GM12878 (cell line): Measurements from ENCODE around the gene BTG4. TPM values are rescaled to one million over a fixed set of nuclear protein-coding genes. Genes with fewer than 3 reads are reported as not detected.
A peak's percentile ranks its signal among the peaks of the same experiment; 100 is the strongest.

Source experiments
- HDGF ChIP-seq: fragments of 450-650 bp; IDR thresholded peaks from 2 replicates; pipeline ENCODE4 v1.6.1; 2016; ENCODE audit warnings: antibody characterized with exemption
- NR2F1 ChIP-seq: fragments of 450-650 bp; conservative IDR thresholded peaks from 2 replicates; pipeline ENCODE4 v1.6.1; 2017; ENCODE audit warnings: mild to moderate bottlenecking
- PAX5 ChIP-seq: IDR thresholded peaks from 2 replicates; pipeline ENCODE4 v1.6.1; 2011; ENCODE audit warnings: low read depth, low read length, borderline replicate concordance
- RCOR1 ChIP-seq: conservative IDR thresholded peaks from 2 replicates; pipeline ENCODE4 v1.6.1; 2012; ENCODE audit warnings: low read depth, low read length, improper control_type of control experiment
- STAT3 ChIP-seq: IDR thresholded peaks from 2 replicates; pipeline ENCODE4 v1.6.1; 2011; ENCODE audit warnings: low read depth, low read length, improper control_type of control experiment
- TARDBP ChIP-seq: IDR thresholded peaks from 2 replicates; pipeline ENCODE4 v1.6.1; 2016; ENCODE audit warnings: borderline replicate concordance
- ZZZ3 ChIP-seq: IDR thresholded peaks from 2 replicates; pipeline ENCODE4 v1.6.1; 2011; ENCODE audit warnings: low read depth; ENCODE audit not compliant: control insufficient read depth, insufficient read length
- polyA plus RNA-seq, 11 experiments: library from polyadenylated mRNA; depleted of rRNA in 4 of 11; unstranded in 6 of 11; stranded (reverse) in 5 of 11; fragments of >200 nt; fragmentation: Nextera tagmentation in 4 of 11; fragmentation: Illumina TruSeq in 1 of 11; extraction: Ambion mirVana in 4 of 11; extraction: Trizol in 1 of 11; gene quantifications; 1 replicate in 1 of 11; 2 replicates in 10 of 11; pipeline versions ENCODE4 v1.2.1 to v1.2.3, GENCODE V29; 2011 to 2016; ENCODE audit warnings: inconsistent platforms in 2 of 11, missing spikeins in 2 of 11, low read depth in 1 of 11
- total RNA-seq, 4 experiments: library from RNA; depleted of rRNA in 3 of 4; stranded (reverse); fragments of >200 nt in 3 of 4; fragmentation: Illumina TruSeq in 1 of 4; extraction: Trizol in 1 of 4; gene quantifications; 2 replicates each; pipeline versions ENCODE4 v1.2.1 to v1.2.3, GENCODE V29; 2013 to 2021
- TF ChIP-seq, protein P1 (sequence below): fragments of 450-650 bp; conservative IDR thresholded peaks from 2 replicates; pipeline ENCODE4 v1.6.1; 2017; ENCODE audit warnings: mild to moderate bottlenecking, moderate library complexity
- TF ChIP-seq, protein P2 (sequence below): IDR thresholded peaks from 2 replicates; pipeline ENCODE4 v1.6.1; 2012; ENCODE audit warnings: low read depth, low read length, improper control_type of control experiment
- TF ChIP-seq, protein P3 (sequence below): fragments of 450-650 bp; IDR thresholded peaks from 2 replicates; pipeline ENCODE4 v1.6.1; 2017; ENCODE audit warnings: mild to moderate bottlenecking, low read depth, inconsistent platforms; ENCODE audit not compliant: poor library complexity, severe bottlenecking
- TF ChIP-seq, protein P4 (sequence below): fragments of 450-650 bp; IDR thresholded peaks from 2 replicates; pipeline ENCODE4 v1.6.1; 2017; ENCODE audit warnings: antibody characterized with exemption, mild to moderate bottlenecking, moderate library complexity

The BTG4 gene
- total and polyA plus RNA-seq, 10 of the 15 experiments (the other 5 are each of a cell fraction or from before 2014, with no cell fraction given) = 0.14 TPM; not detected in 9

DNA sequence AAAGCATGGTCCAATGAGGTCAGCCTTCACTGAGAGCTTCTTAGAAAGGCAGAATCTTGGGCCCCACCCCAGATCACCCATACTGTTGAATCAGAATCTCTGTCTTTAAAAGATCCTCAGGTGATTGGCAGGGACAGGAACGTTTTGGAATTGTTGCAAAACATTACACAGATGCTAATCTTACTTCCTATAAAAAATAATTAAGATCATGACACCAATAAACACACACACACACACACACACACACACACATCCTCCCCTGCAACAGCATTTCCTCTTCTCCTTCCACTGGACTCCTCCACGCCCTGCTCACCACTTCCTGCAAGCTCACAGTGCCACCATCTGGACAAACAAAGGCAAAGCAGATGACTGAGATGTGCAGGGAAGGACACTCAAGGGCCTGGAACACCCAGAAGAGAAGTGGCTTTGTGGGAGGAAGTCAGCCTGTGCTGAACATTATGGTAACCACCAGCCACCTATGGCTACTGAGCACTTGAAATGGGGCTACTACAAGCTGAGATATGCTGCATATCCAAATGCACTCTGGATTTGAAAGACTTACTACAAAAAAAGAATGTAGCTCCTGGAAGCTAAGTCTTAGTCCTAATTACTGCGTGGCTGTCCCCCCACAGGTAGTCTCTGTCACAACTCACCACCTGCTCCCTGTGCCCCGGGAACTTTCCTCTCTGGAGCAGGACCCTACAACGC lies 65.6 kb downstream of the BTG4 start (continued):
- TF ChIP-seq, protein P1, sequence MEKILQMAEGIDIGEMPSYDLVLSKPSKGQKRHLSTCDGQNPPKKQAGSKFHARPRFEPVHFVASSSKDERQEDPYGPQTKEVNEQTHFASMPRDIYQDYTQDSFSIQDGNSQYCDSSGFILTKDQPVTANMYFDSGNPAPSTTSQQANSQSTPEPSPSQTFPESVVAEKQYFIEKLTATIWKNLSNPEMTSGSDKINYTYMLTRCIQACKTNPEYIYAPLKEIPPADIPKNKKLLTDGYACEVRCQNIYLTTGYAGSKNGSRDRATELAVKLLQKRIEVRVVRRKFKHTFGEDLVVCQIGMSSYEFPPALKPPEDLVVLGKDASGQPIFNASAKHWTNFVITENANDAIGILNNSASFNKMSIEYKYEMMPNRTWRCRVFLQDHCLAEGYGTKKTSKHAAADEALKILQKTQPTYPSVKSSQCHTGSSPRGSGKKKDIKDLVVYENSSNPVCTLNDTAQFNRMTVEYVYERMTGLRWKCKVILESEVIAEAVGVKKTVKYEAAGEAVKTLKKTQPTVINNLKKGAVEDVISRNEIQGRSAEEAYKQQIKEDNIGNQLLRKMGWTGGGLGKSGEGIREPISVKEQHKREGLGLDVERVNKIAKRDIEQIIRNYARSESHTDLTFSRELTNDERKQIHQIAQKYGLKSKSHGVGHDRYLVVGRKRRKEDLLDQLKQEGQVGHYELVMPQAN = no peak
- TF ChIP-seq PAX5 = no peak
- peak; percentile 86 for TF ChIP-seq HDGF
- TF ChIP-seq, protein P2, sequence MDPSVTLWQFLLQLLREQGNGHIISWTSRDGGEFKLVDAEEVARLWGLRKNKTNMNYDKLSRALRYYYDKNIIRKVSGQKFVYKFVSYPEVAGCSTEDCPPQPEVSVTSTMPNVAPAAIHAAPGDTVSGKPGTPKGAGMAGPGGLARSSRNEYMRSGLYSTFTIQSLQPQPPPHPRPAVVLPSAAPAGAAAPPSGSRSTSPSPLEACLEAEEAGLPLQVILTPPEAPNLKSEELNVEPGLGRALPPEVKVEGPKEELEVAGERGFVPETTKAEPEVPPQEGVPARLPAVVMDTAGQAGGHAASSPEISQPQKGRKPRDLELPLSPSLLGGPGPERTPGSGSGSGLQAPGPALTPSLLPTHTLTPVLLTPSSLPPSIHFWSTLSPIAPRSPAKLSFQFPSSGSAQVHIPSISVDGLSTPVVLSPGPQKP = no peak
- TF ChIP-seq STAT3 = no peak
- no peak for TF ChIP-seq TARDBP
- TF ChIP-seq, protein P3, sequence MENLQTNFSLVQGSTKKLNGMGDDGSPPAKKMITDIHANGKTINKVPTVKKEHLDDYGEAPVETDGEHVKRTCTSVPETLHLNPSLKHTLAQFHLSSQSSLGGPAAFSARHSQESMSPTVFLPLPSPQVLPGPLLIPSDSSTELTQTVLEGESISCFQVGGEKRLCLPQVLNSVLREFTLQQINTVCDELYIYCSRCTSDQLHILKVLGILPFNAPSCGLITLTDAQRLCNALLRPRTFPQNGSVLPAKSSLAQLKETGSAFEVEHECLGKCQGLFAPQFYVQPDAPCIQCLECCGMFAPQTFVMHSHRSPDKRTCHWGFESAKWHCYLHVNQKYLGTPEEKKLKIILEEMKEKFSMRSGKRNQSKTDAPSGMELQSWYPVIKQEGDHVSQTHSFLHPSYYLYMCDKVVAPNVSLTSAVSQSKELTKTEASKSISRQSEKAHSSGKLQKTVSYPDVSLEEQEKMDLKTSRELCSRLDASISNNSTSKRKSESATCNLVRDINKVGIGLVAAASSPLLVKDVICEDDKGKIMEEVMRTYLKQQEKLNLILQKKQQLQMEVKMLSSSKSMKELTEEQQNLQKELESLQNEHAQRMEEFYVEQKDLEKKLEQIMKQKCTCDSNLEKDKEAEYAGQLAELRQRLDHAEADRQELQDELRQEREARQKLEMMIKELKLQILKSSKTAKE = no peak
- TF ChIP-seq, protein P4, sequence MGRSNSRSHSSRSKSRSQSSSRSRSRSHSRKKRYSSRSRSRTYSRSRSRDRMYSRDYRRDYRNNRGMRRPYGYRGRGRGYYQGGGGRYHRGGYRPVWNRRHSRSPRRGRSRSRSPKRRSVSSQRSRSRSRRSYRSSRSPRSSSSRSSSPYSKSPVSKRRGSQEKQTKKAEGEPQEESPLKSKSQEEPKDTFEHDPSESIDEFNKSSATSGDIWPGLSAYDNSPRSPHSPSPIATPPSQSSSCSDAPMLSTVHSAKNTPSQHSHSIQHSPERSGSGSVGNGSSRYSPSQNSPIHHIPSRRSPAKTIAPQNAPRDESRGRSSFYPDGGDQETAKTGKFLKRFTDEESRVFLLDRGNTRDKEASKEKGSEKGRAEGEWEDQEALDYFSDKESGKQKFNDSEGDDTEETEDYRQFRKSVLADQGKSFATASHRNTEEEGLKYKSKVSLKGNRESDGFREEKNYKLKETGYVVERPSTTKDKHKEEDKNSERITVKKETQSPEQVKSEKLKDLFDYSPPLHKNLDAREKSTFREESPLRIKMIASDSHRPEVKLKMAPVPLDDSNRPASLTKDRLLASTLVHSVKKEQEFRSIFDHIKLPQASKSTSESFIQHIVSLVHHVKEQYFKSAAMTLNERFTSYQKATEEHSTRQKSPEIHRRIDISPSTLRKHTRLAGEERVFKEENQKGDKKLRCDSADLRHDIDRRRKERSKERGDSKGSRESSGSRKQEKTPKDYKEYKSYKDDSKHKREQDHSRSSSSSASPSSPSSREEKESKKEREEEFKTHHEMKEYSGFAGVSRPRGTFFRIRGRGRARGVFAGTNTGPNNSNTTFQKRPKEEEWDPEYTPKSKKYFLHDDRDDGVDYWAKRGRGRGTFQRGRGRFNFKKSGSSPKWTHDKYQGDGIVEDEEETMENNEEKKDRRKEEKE = no peak
- TF ChIP-seq RCOR1 = no peak; the same call in 1 of the 2 replicates
- TF ChIP-seq ZZZ3 = no peak
- TF ChIP-seq NR2F1 = no peak
- TF ChIP-seq, all 136 proteins: peak for 27
